ENCODE data around the gene NOP16.
A peak's percentile ranks its signal among the peaks of the same experiment; 100 is the strongest.

NOP16 gene

GRCh38 chr5:176386491-176386890 lies 1.9 kb downstream of the NOP16 start:
- no peak for DNase-seq (ENCODE audit: low spot score)

DNA sequence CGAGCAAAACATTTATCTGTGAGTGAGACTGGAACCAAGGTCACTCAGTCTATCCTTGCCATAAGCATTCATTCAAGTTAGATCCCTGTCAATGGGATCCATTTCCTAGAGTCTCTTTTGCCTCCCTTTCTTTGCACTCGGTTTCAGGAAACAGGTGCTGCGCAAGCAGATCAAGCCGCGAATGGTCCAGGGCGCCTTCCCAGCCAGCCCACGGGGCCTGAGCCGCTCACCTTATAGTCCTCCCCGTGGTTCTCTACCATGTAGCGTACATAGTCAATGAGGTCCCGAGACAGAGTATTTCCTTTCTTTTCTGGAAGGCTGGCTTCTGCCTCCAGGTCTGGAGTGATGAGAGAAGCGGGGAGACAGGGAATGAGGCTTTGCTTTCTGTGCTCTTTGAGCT lies 3.4 kb downstream of the NOP16 start:
- DNase-seq (ENCODE audit: low spot score) = no peak

DNA sequence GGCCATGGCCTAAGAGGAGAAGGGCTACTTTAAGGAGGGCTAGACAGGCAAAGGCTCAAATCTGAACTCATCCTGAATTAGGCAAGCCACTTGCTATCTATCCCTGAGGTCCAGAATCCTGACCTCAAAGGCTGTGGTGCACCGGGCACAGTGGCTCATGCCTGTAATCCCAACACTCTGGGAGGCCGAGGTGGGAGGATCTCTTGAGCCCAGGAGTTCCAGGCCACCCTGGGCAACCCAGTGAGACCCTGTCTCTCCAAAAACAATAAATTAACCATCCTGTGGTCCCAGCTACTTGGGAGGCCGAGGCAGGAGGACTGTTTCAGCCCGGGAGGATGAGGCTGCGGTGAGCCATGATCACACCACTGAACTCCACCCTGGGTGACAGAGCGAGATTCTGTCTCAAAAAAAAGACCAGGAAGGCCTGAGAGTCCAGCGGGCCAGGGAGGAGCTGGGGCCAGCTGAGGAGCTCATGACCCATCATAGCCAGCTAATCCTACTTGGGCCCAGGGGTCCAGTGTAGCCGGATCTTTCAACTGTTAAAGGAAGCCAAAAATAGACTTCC lies 4.0 kb downstream of the NOP16 start:
- DNase-seq (ENCODE audit: low spot score) = no peak

GRCh38 chr5:176383961-176384360 lies 4.4 kb downstream of the NOP16 start:
- DNase-seq (ENCODE audit: low spot score) = no peak

DNA sequence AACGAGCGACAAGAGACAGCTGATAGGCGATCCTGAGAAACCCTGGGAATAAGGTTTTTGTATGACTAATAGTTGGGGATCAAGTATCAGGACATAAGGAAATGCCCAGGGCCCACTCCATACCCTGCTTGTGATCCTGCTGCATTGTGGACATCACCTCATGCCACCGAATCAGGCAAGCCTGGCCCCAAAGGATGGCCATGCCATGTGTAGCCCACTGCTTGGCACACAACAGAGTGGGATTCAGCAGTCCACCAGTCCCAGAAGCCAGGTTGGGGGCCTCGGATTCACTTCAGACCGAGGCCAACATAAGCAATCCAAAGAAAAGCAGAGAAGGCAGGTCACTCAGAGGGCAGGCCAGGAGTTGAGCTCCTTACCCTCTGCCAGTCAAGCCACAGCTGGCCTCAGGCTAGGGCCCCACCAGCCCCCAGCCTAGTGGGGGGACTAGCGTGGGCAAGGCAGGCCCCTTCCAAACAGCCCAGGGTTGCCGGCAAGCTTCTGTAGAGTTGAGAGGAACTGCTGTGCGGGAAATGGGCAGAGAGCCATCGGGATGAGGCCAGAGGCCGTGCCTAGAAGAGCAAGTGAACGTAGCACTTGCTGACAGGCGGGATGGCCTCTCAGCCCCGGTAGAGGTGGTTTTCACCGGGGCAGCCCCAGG lies 5.0 kb downstream of the NOP16 start:
- DNase-seq (ENCODE audit: low spot score) = no peak

DNA sequence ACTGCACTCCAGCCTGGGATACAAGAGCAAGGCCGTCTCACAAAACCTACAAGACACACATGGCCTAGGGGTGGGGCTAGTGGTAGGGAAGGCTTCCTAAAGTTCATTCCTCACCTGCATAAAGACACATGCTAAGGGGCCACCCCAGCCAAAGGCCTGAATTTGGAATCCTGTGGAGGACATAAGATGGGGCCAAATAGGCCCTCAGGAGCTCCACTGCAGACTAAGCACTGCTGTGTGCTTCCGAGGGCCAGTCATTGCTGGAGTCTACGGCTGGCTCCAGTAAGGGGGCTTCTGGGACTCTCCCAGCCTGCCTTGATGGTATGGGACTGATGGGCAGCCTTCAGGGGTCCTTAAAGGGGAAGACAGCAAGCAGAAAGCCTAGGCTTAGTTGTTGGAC lies 5.7 kb downstream of the NOP16 start:
- DNase-seq (ENCODE audit: low spot score) = no peak

- no peak for DNase-seq (ENCODE audit: low spot score)
These were observed 6.4 kb downstream of the NOP16 start for GRCh38 chr5:176381979-176382378.

DNA sequence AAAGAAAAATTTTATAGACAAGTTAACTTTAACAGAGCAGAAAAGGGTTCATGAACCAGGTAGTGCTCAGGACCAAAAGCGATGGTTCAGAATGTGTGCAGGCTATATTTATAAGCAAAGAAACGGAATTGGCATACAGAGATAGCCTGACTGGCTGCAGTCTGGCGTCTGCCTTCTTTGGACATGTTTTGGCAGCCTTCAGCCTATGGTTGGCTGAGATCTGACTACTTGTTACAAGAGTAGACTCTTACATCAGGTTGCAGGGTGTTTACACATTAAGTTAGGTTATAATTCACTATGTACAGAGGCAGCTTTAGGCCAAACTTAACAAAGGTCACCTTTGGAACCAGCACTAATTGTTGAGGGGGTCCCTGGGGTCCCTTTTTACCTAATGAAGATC lies 7.0 kb downstream of the NOP16 start:
- no peak for DNase-seq (ENCODE audit: low spot score)

GRCh38 chr5:176379881-176380280 lies 8.5 kb downstream of the NOP16 start:
- DNase-seq (ENCODE audit: low spot score) = peak; percentile 55

- DNase-seq (ENCODE audit: low spot score) = no peak
These were observed 15.1 kb downstream of the NOP16 start for GRCh38 chr5:176373100-176373818.

DNA sequence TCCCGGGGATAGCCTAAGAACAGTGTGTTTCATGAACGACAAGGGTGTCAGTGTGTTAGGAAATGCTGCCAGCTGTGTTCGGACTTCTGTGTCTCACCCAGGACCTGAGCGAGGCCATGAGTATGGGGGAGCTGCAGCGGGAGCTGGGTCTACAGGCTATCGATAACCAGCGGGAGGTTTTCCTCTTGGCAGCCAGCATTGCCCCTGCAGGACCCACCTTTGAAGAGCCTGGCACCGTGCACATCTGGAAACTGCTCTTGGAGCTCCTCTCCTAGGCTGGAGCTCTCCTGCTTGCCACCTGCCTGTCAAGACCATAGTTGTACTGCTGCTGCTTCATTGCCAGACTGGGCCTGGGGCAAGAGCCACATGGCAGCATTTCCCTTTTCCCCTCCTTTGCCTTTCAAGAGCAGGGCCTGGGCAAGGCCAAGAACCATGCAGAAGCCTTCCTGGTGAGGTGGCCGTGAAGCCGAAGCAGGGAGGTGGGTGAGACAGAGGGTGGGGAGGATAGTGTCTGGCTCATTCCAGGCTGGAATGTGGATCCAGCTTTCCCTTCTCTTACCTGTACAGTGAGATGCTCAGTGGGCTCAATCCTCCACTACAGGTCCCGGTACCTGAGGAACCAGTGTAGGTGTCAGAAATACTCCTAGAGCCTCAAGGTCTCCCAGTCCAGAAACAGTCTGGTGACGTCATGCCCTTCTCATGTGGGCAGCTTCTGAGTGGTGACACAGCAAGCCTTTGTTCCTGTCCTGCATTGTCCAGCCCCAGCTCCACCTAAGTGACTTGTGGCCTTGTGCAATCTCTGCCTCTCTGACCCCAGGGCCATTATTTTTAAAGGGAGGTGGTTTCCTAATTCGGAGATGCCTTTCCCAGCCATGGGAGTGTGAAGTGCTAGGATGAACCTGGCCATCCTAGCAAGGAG lies 16.5 kb downstream of the NOP16 start:
- DNase-seq (ENCODE audit: low spot score) = no peak

GRCh38 chr5:176369934-176370711 lies 18.3 kb downstream of the NOP16 start:
- DNase-seq (ENCODE audit: low spot score) = no peak

DNA sequence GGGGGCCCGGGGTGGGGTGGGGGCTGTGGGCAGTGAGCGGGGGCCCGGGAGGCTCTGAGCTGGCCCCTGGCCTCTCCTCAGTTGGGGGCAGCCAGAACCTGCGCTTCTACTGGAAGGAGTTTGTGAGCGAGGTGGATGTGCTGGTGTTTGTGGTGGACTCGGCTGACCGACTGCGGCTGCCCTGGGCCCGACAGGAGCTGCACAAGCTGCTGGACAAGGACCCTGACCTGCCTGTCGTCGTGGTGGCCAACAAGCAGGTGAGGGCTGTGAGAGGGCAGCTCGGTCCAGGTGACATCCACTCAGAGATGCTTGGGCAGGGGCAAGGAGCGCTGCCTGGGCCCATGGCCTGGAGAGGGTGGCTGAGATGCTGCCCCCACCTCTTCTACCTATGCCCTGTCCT lies 19.7 kb downstream of the NOP16 start:
- DNase-seq (ENCODE audit: low spot score) = no peak

DNA sequence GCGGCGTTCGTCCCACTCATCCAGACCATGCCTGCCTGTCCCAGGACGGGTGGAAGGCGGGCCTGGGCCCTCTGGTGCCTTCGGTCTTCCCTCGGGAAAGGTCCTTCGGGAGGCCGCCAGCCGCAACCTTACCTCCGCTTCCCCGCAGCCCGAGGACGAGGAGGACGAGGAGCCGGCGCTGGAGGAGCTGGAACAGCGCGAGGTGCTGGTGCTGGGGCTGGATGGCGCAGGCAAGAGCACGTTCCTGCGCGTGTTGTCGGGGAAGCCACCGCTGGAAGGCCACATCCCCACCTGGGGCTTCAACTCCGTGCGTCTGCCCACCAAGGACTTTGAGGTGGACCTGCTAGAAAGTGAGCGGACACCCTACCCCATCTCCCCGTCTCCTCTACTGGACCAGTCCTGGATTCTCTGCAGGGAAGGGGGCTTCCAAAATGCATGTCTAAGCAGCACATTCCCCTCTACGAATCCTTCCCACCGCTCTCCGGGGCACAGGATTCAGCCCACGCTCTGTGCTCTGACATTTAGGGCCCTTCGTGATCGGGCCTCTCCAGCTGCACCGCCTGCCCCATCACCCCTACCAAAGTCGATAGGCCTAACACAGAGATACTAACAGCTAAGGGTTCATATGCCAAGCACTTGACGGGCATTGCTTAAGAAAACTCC lies 22.0 kb downstream of the NOP16 start:
- no peak for DNase-seq (ENCODE audit: low spot score)

- DNase-seq (ENCODE audit: low spot score) = peak; percentile 43
These were observed 22.8 kb downstream of the NOP16 start, which contains the start of gene ARL10 for GRCh38 chr5:176365351-176366231. TSS of gene ARL10 (plus strand) at chr5:176365487. CDS start at chr5:176365564, 77 bp downstream.

DNA sequence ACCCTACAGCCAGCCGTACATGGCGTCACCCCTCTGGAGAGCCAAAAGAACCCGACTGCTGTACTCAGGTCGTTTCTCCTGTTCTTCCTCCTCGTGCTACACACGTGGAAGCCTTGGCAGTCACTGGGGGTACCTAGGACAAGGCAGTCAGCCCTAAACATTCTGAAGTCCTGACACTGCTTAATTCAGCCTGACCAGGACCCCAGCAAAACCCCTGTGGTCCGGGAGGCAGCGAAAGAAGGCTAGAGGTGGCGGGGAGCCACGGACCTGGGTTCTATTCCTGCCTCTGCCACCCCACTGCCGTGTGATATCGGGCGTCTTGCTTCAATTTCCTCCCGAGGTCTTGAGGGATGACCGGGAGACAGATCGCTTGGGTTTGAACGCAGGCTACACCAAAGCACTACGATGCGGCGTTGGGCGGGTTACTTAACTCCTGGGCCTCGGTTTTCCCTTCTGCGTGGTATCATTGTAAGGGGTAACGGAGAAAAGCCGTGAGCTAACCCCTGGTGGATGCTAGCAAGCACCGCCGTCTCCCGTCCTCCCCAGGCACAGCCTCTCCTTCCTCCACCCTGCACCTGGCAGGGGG lies 23.5 kb downstream of the NOP16 start:
- DNase-seq (ENCODE audit: low spot score) = no peak

DNA sequence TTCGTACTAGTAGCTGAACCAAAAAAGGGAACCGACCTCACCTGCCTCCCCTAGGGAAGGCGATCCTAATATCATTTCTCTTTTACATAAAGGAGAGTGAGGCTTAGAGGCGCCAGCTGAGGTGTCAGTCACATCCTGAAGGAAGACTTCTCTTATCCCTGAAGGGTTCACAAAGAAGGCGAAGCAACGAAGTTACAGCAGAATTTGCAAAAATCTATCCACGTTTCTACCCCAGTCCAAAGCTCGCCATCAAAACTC lies 26.2 kb downstream of the NOP16 start:
- peak; percentile 36 for DNase-seq (ENCODE audit: low spot score)

- peak; percentile 95 for DNase-seq (ENCODE audit: low spot score)
These were observed 26.8 kb downstream of the NOP16 start, which contains the start of gene KIAA1191 for GRCh38 chr5:176361437-176362232. TSS of gene KIAA1191 (minus strand) at chr5:176361764. CDS start at chr5:176359508, 2,256 bp downstream.

- DNase-seq (ENCODE audit: low spot score) = no peak
These were observed 27.4 kb downstream of the NOP16 start for GRCh38 chr5:176360894-176361436.

All from NAMALWA (cell line).